H1 (cell line): ENCODE data around the gene PLXNB2. TPM values are rescaled to one million over a fixed set of nuclear protein-coding genes. Genes with fewer than 3 reads are reported as not detected.
A peak's percentile ranks its signal among the peaks of the same experiment; 100 is the strongest.

ENCODE experiments used
- CTCF ChIA-PET: fragments of 300-600 bp; sonication (Branson Sonifier 250); formaldehyde crosslinking; loops from one replicate; lab custom pipeline; 2021; ENCODE audit not compliant: partially characterized antibody; lab: Charles Lee
- POLR2A ChIA-PET: fragments of 300-600 bp; sonication (Branson Sonifier 250); formaldehyde crosslinking; loops from one replicate; lab custom pipeline; 2021; ENCODE audit warnings: inconsistent platforms; ENCODE audit not compliant: partially characterized antibody; lab: Charles Lee
- DNase-seq, 2 experiments: peaks; one replicate each; pipeline versions ENCODE4 v3.0.0 to v3.0.0-alpha.2; 2010 to 2022; ENCODE audit warnings: low spot score in 2 of 2, low read depth in 1 of 2, mixed read lengths in 1 of 2
- FAIRE-seq: peaks from 2 replicates; lab custom pipeline; 2011; peaks lifted over from hg19 to GRCh38; lab: Jason Lieb, UNC
- H2AFZ ChIP-seq: 2 replicates; pipeline ENCODE4 v1.8.1; 2012; ENCODE audit warnings: low read length, inconsistent platforms
- H2AK5ac ChIP-seq: 2 replicates; pipeline ENCODE4 v1.6.1; 2013; ENCODE audit warnings: low read depth, low read length
- H2BK120ac ChIP-seq: replicated peaks from 2 replicates; pipeline ENCODE3; 2013; ENCODE audit warnings: low read depth, low read length, inconsistent platforms
- H2BK12ac ChIP-seq: 2 replicates; pipeline ENCODE4 v1.6.1; 2013; ENCODE audit warnings: low read depth, low read length
- H2BK15ac ChIP-seq: 2 replicates; pipeline ENCODE4 v1.6.1; 2013; ENCODE audit warnings: low read length
- H2BK20ac ChIP-seq: 2 replicates; pipeline ENCODE4 v1.6.1; 2013; ENCODE audit warnings: low read length
- H2BK5ac ChIP-seq: 2 replicates; pipeline ENCODE4 v1.6.1; 2013; ENCODE audit warnings: low read depth, low read length
- H3K14ac ChIP-seq: 2 replicates; pipeline ENCODE4 v1.6.1; 2013; ENCODE audit warnings: inconsistent platforms; ENCODE audit not compliant: insufficient read length
- H3K18ac ChIP-seq: 2 replicates; pipeline ENCODE4 v1.6.1; 2013; ENCODE audit warnings: low read length; ENCODE audit errors: extremely low read depth
- H3K23ac ChIP-seq: 2 replicates; pipeline ENCODE4 v1.6.1; 2013; ENCODE audit warnings: inconsistent platforms; ENCODE audit not compliant: insufficient read length
- H3K23me2 ChIP-seq: 2 replicates; pipeline ENCODE4 v1.6.1; 2013; ENCODE audit warnings: low read depth, low read length
- H3K27ac ChIP-seq: 2 replicates; pipeline ENCODE4 v1.6.1; 2011; ENCODE audit warnings: low read depth, low read length, inconsistent platforms
- H3K27me3 ChIP-seq, 4 experiments: replicated peaks in 1 of 4; 1 replicate in 1 of 4; 2 replicates in 3 of 4; pipeline versions ENCODE4 v1.6.1 to v1.8.1; 2011 to 2013; ENCODE audit warnings: low read length in 3 of 4, mild to moderate bottlenecking in 3 of 4, inconsistent platforms in 2 of 4, mixed read lengths in 2 of 4, moderate library complexity in 1 of 4; ENCODE audit not compliant: control insufficient read depth in 3 of 4, insufficient read depth in 3 of 4; ENCODE audit errors: extremely low read depth in 1 of 4
- H3K36me3 ChIP-seq, 4 experiments: 2 replicates each; pipeline versions ENCODE4 v1.6.1 to v1.8.1; 2011 to 2013; ENCODE audit warnings: mild to moderate bottlenecking in 4 of 4, low read length in 3 of 4, moderate library complexity in 2 of 4, control low read depth in 1 of 4, inconsistent platforms in 1 of 4; ENCODE audit not compliant: insufficient read depth in 4 of 4, control insufficient read depth in 2 of 4
- H3K4ac ChIP-seq: replicated peaks from 2 replicates; pipeline ENCODE3; 2013; ENCODE audit warnings: low read length, low read depth, mixed read lengths, inconsistent platforms; ENCODE audit not compliant: insufficient read length
- H3K4me1 ChIP-seq, 4 experiments: replicated peaks in 1 of 4; 1 replicate in 1 of 4; 2 replicates in 3 of 4; pipeline versions ENCODE4 v1.6.1 to v1.8.1; 2011 to 2013; ENCODE audit warnings: low read length in 3 of 4, inconsistent platforms in 2 of 4, mixed read lengths in 1 of 4; ENCODE audit not compliant: insufficient read depth in 4 of 4, control insufficient read depth in 3 of 4
- H3K4me2 ChIP-seq, 2 experiments: 2 replicates each; pipeline versions ENCODE4 v1.6.1 to v1.8.1; 2011 to 2013; ENCODE audit warnings: low read depth in 2 of 2, low read length in 2 of 2, control low read depth in 1 of 2, inconsistent platforms in 1 of 2, mild to moderate bottlenecking in 1 of 2; ENCODE audit not compliant: insufficient read depth in 1 of 2
- H3K4me3 ChIP-seq, 4 experiments: fragments of 200-600, 300-600 bp in 1 of 4; sonication (generic), shearing (Covaris generic), sonication (Bioruptor Twin) in 1 of 4; 2 replicates each; pipeline versions ENCODE4 v1.5.1 to v1.8.1; 2011 to 2016; ENCODE audit warnings: low read length in 4 of 4, low read depth in 3 of 4, control low read depth in 2 of 4, inconsistent platforms in 2 of 4, mild to moderate bottlenecking in 2 of 4, mixed read lengths in 1 of 4, moderate library complexity in 1 of 4; ENCODE audit not compliant: insufficient read depth in 2 of 4; ENCODE audit errors: extremely low read depth in 1 of 4
- H3K56ac ChIP-seq: replicated peaks from 2 replicates; pipeline ENCODE3; 2013; ENCODE audit warnings: low read depth, mild to moderate bottlenecking, mixed read lengths, low read length, inconsistent platforms; ENCODE audit not compliant: insufficient read length
- H3K79me1 ChIP-seq: 2 replicates; pipeline ENCODE4 v1.6.1; 2013; ENCODE audit warnings: low read depth, low read length, control low read depth
- H3K79me2 ChIP-seq, 2 experiments: 2 replicates each; pipeline versions ENCODE4 v1.6.1 to v1.8.1; 2012 to 2013; ENCODE audit warnings: low read length in 2 of 2, mild to moderate bottlenecking in 2 of 2, inconsistent platforms in 1 of 2; ENCODE audit not compliant: insufficient read depth in 2 of 2, control insufficient read depth in 1 of 2
- H3K9ac ChIP-seq, 4 experiments: replicated peaks in 1 of 4; 1 replicate in 1 of 4; 2 replicates in 3 of 4; pipeline versions ENCODE4 v1.6.1 to v1.8.1; 2011 to 2013; ENCODE audit warnings: low read depth in 3 of 4, low read length in 3 of 4, control low read depth in 2 of 4, mild to moderate bottlenecking in 2 of 4, moderate library complexity in 2 of 4, inconsistent platforms in 1 of 4; ENCODE audit errors: extremely low read depth in 1 of 4
- H3K9me3 ChIP-seq, 2 experiments: 2 replicates each; pipeline versions ENCODE4 v1.6.1 to v1.8.1; 2012 to 2013; ENCODE audit warnings: mild to moderate bottlenecking in 2 of 2, moderate library complexity in 2 of 2, control low read depth in 1 of 2, inconsistent platforms in 1 of 2, low read depth in 1 of 2, low read length in 1 of 2, mixed read lengths in 1 of 2; ENCODE audit not compliant: insufficient read depth in 2 of 2
- H4K20me1 ChIP-seq, 2 experiments: replicated peaks in 1 of 2; 2 replicates each; pipeline versions ENCODE3 to v1.8.1; 2011 to 2013; ENCODE audit warnings: inconsistent platforms in 2 of 2, low read length in 2 of 2, mild to moderate bottlenecking in 1 of 2; ENCODE audit not compliant: insufficient read depth in 2 of 2, control insufficient read depth in 1 of 2
- H4K5ac ChIP-seq: 2 replicates; pipeline ENCODE4 v1.6.1; 2013; ENCODE audit warnings: low read length, low read depth, mixed read lengths, inconsistent platforms; ENCODE audit not compliant: insufficient read length
- H4K8ac ChIP-seq: 2 replicates; pipeline ENCODE4 v1.8.0; 2013; ENCODE audit warnings: mild to moderate bottlenecking, moderate library complexity, low read length, inconsistent platforms; ENCODE audit not compliant: insufficient read depth; ENCODE audit errors: extremely low read depth
- H4K91ac ChIP-seq: replicated peaks from 2 replicates; pipeline ENCODE3; 2013; ENCODE audit warnings: low read length, mixed read lengths, inconsistent platforms; ENCODE audit not compliant: insufficient read length
- BRCA1 ChIP-seq: IDR thresholded peaks from 2 replicates; pipeline ENCODE4 v1.6.1; 2012; ENCODE audit warnings: low read depth, low read length, improper control_type of control experiment
- CHD2 ChIP-seq: IDR thresholded peaks from 2 replicates; pipeline ENCODE4 v1.6.1; 2012; ENCODE audit warnings: low read length, improper control_type of control experiment
- KDM4A ChIP-seq: IDR thresholded peaks from one replicate; pipeline ENCODE4 v1.7.1; 2012; ENCODE audit warnings: low read depth, mild to moderate bottlenecking, moderate library complexity, low read length, inconsistent platforms; ENCODE audit not compliant: severe bottlenecking
- RNF2 ChIP-seq: fragments of 200-900, 300-1000 bp; sonication (generic); IDR thresholded peaks from 2 replicates; pipeline ENCODE4 v1.7.1; 2016; ENCODE audit warnings: borderline replicate concordance, low read depth, mild to moderate bottlenecking, antibody characterized with exemption, low read length; ENCODE audit not compliant: poor library complexity, severe bottlenecking; ENCODE audit errors: missing control alignments
- RXRA ChIP-seq: IDR thresholded peaks from 2 replicates; pipeline ENCODE4 v1.6.1; 2011; ENCODE audit warnings: low read depth, mild to moderate bottlenecking, low read length, moderate library complexity; ENCODE audit not compliant: insufficient read depth
- SIN3A ChIP-seq, 2 experiments: IDR thresholded peaks in 1 of 2; conservative IDR thresholded peaks in 1 of 2; 2 replicates each; pipeline ENCODE4 v1.6.1; 2011 to 2012; ENCODE audit warnings: low read length in 2 of 2, improper control_type of control experiment in 1 of 2, low read depth in 1 of 2, mild to moderate bottlenecking in 1 of 2
- SIRT6 ChIP-seq: IDR thresholded peaks from one replicate; pipeline ENCODE4 v1.7.1; 2012; ENCODE audit warnings: low read length, inconsistent platforms
- TBP ChIP-seq: IDR thresholded peaks from 2 replicates; pipeline ENCODE4 v1.6.1; 2011; ENCODE audit warnings: low read depth, low read length, improper control_type of control experiment
- TCF12 ChIP-seq: IDR thresholded peaks from 2 replicates; pipeline ENCODE4 v1.6.1; 2011; ENCODE audit warnings: low read depth, mild to moderate bottlenecking, low read length
- WGBS, 2 experiments: shearing (Covaris generic) in 1 of 2; methylation state at CpG; one replicate each; pipeline versions ENCODE4 v1.1.6 to v1.1.7; 2013 to 2015; ENCODE audit warnings: low lambda C conversion rate in 2 of 2, mixed read lengths in 2 of 2, inconsistent platforms in 1 of 2, low coverage in 1 of 2, missing lambda C conversion rate in 1 of 2; ENCODE audit not compliant: insufficient replicate concordance in 2 of 2, insufficient coverage in 1 of 2, insufficient read length in 1 of 2; ENCODE audit errors: extremely low coverage in 1 of 2, missing lambda C conversion rate in 1 of 2; 5-methylcytosine and 5-hydroxymethylcytosine counted together
- polyA plus RNA-seq, 7 experiments: library from polyadenylated mRNA; depleted of rRNA in 3 of 7; stranded (reverse) in 5 of 7; unstranded in 2 of 7; fragments of >200 nt in 5 of 7; fragments of 200-250 nt in 2 of 7; gene quantifications; 1 replicate in 5 of 7; 2 replicates in 1 of 7; 4 replicates in 1 of 7; pipeline versions ENCODE4 v1.2.1 to v1.2.3, GENCODE V29; 2011 to 2013; ENCODE audit warnings: missing spikeins in 2 of 7, mixed read lengths in 2 of 7
- total RNA-seq: library from RNA; stranded (reverse); fragmentation: NEBNext Ultra II Directional; extraction: Animal tissue kit (Norgen Biotek cat#: 25700); gene quantifications from 2 replicates; pipeline ENCODE4 v1.2.1, GENCODE V29; 2021
- TF ChIP-seq, protein P1 (sequence below): IDR thresholded peaks from 2 replicates; pipeline ENCODE4 v1.6.1; 2012; ENCODE audit warnings: inconsistent platforms
- TF ChIP-seq, protein P2 (sequence below): IDR thresholded peaks from 2 replicates; pipeline ENCODE4 v1.6.1; 2011; ENCODE audit warnings: low read depth, mild to moderate bottlenecking, low read length; ENCODE audit not compliant: insufficient read depth

PLXNB2 gene
- total and polyA plus RNA-seq, 2 of the 8 experiments (the other 6 are each of a cell fraction or from before 2014, with no cell fraction given): 58.3 to 92.8 TPM

DNA sequence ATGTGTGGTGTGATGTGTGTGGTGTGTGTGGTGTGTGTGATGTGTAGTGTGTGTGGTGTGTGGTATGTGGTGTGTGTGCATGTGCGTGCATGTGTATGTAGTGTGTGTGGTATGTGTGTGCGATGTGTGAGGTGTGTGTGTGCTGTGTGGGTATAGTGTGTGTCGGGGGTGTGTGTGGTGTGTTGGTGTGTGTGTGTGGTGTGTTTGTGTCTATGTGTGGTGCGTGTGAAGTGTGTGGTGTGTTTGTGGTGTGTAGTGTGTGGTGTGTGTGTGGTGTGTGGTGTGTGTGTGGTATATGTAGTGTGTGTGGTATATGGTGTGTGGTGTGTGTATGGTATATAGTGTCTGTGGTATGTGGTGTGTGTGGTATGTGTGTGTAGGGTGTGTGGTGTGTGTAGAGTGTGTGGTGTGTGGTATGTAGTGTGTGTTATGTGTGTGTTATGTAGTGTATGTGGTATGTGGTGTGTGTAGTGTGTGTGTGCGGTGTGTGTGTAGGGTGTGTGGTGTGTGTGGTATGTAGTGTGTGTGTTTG is 30.7 kb upstream of the PLXNB2 start:
- Histone ChIP-seq H3K4me1 (peaks cover 0 to 2% (median under 1%) of the 10 kb centered on the region in 4 experiments; a peak in 3 of 7 replicates), H3K4me3 (no peak overlapping the region), H2AFZ (no peak overlapping the region), H3K4ac (peak overlapping the region; percentile 38), H3K79me2 (no peaks in the 10 kb centered on the region), H3K27me3 (peaks cover 0 to 5% (median 0%) of the 10 kb centered on the region in 4 experiments; a peak in 3 of 7 replicates), H3K9ac (no peak overlapping the region), H4K8ac (no peak overlapping the region), H2BK20ac (no peak overlapping the region), H2BK5ac (no peak overlapping the region), H3K36me3 (no peaks in the 10 kb centered on the region; a peak in 1 of 8 replicates), H3K79me1 (peaks cover 17% of the 10 kb centered on the region), H2BK15ac (0 out of 2 replicates have a peak overlapping the region, but pooled peaks have one; percentile 32), H4K5ac (no peak overlapping the region), H3K23me2 (peaks cover 40% of the 10 kb centered on the region; the same call in 1 of the 2 replicates), H3K18ac (no peak overlapping the region), H2BK12ac (no peak overlapping the region; the same call in 1 of the 2 replicates), H3K4me2 (no peak overlapping the region; a peak in 1 of 4 replicates), H4K20me1 (peaks cover 2 to 33% of the 10 kb centered on the region in 2 experiments), H2AK5ac (peak overlapping the region; percentile 69; the same call in 1 of the 2 replicates), H3K27ac (no peak overlapping the region), H3K56ac (peak overlapping the region; percentile 100), H3K9me3 (peaks cover 0 to 3% of the 10 kb centered on the region in 2 experiments; a peak in 1 of 4 replicates), H3K23ac (peak overlapping the region; percentile 97), H4K91ac (peak overlapping the region; percentile 95), H2BK120ac (peak overlapping the region; percentile 54), H3K14ac (no peak overlapping the region)
- POLR2A ChIA-PET: no interaction called here
- 91% methylated on average over 5 of the region's 5 CpGs; no CpG with 5 or more reads in 1 of the 2 experiments for WGBS, 2 experiments
- CTCF ChIA-PET: no interaction called here
- FAIRE-seq (no peak), DNase-seq (no peak)
- TF ChIP-seq RNF2 (no peak), CHD2 (no peak), TCF12 (no peak), SIN3A (conservative IDR thresholded peaks at IDR 0.05 in 1 of 2, IDR thresholded peaks at IDR 0.05 in 1 of 2; ENCODE audit: low read depth in 1 of 2, low read length in 2 of 2) (no peak), SIRT6 (no peak), RXRA (no peak), KDM4A (no peak), TBP (no peak), BRCA1 (no peak)
- TF ChIP-seq, protein P1, sequence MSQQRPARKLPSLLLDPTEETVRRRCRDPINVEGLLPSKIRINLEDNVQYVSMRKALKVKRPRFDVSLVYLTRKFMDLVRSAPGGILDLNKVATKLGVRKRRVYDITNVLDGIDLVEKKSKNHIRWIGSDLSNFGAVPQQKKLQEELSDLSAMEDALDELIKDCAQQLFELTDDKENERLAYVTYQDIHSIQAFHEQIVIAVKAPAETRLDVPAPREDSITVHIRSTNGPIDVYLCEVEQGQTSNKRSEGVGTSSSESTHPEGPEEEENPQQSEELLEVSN: no peak
- TF ChIP-seq, protein P2, sequence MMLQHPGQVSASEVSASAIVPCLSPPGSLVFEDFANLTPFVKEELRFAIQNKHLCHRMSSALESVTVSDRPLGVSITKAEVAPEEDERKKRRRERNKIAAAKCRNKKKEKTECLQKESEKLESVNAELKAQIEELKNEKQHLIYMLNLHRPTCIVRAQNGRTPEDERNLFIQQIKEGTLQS: no peak
